H1 (cell line): Measurements from ENCODE around the gene UBQLN1. TPM values are rescaled to one million over a fixed set of nuclear protein-coding genes. Genes with fewer than 3 reads are reported as not detected.

Experiments
- polyA plus RNA-seq, 7 experiments: library from polyadenylated mRNA; depleted of rRNA in 3 of 7; stranded (reverse) in 5 of 7; unstranded in 2 of 7; fragments of >200 nt in 5 of 7; fragments of 200-250 nt in 2 of 7; gene quantifications; 1 replicate in 5 of 7; 2 replicates in 1 of 7; 4 replicates in 1 of 7; pipeline versions ENCODE4 v1.2.1 to v1.2.3, GENCODE V29; 2011 to 2013; ENCODE audit warnings: missing spikeins in 2 of 7, mixed read lengths in 2 of 7
- total RNA-seq: library from RNA; stranded (reverse); fragmentation: NEBNext Ultra II Directional; extraction: Animal tissue kit (Norgen Biotek cat#: 25700); gene quantifications from 2 replicates; pipeline ENCODE4 v1.2.1, GENCODE V29; 2021
- TF ChIP-seq, protein P1 (sequence below), 3 experiments: IDR thresholded peaks; 1 replicate in 2 of 3; 2 replicates in 1 of 3; pipeline versions ENCODE4 v1.5.1 to v1.6.1; 2011; ENCODE audit warnings: low read length in 3 of 3, mild to moderate bottlenecking in 3 of 3, inconsistent platforms in 2 of 3, low read depth in 1 of 3, moderate library complexity in 1 of 3; ENCODE audit not compliant: insufficient read depth in 1 of 3; ENCODE audit errors: control extremely low read depth in 1 of 3

UBQLN1 gene
- total and polyA plus RNA-seq, 2 of the 8 experiments (the other 6 are each of a cell fraction or from before 2014, with no cell fraction given): 62.4 to 105 TPM

DNA sequence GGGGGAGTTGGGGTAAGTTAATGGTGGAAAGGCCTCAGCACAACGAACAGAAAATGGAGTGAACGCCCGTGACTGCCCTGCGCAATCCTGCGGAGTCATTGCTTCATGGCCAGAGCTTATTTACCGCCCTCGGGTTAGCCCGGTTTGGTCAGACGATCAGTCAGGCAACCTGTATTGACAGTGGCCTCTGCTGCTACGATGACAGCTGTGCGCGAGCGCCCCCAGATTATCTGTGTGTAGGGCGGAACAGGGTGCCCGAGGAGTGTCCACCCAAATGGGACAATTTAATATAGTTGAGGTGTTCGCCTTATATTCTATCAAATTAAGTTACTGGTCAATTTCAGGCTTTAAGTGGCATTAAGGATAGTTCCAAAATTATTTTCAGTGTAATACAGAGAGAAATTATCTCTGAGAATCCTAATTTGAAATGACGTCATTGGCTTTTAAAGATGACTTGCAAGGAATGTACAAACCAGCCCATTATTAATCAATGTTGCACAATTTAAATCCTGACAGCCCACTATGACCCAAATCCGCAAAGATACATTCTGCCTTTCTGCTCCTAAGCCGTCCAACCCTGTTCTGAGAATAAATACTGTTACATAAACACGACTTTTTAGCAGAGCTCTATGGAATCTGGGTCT is 879 bp upstream of the UBQLN1 start (continued):
- TF ChIP-seq, protein P1, sequence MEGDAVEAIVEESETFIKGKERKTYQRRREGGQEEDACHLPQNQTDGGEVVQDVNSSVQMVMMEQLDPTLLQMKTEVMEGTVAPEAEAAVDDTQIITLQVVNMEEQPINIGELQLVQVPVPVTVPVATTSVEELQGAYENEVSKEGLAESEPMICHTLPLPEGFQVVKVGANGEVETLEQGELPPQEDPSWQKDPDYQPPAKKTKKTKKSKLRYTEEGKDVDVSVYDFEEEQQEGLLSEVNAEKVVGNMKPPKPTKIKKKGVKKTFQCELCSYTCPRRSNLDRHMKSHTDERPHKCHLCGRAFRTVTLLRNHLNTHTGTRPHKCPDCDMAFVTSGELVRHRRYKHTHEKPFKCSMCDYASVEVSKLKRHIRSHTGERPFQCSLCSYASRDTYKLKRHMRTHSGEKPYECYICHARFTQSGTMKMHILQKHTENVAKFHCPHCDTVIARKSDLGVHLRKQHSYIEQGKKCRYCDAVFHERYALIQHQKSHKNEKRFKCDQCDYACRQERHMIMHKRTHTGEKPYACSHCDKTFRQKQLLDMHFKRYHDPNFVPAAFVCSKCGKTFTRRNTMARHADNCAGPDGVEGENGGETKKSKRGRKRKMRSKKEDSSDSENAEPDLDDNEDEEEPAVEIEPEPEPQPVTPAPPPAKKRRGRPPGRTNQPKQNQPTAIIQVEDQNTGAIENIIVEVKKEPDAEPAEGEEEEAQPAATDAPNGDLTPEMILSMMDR (IDR thresholded peaks at IDR 0.05; ENCODE audit: control extremely low read depth in 1 of 3, insufficient read depth in 1 of 3, low read depth in 1 of 3, low read length in 3 of 3): peak in 2 of 3 experiments; percentile 15 to 31; a peak in 2 of 4 replicates
